Muscle layer of duodenum (tissue), 2 donors: Measurements from ENCODE around the gene MAML2.

Source experiments
- H3K27ac ChIP-seq: one replicate; pipeline ENCODE4 v1.7.0; 2013; ENCODE audit warnings: mild to moderate bottlenecking, low read length
- H3K27me3 ChIP-seq: one replicate; pipeline ENCODE4 v1.7.0; 2013; ENCODE audit warnings: low read depth, mild to moderate bottlenecking, control low read depth, low read length
- H3K36me3 ChIP-seq, 2 donors: one replicate each; pipeline ENCODE4 v1.7.0; 2013; ENCODE audit warnings: low read length in 2 of 2, control low read depth in 1 of 2, mild to moderate bottlenecking in 1 of 2; ENCODE audit not compliant: insufficient read depth in 2 of 2, control insufficient read depth in 1 of 2
- H3K4me1 ChIP-seq, 2 donors: one replicate each; pipeline ENCODE4 v1.7.0; 2013; ENCODE audit warnings: low read length in 2 of 2, mild to moderate bottlenecking in 2 of 2, control low read depth in 1 of 2, moderate library complexity in 1 of 2; ENCODE audit not compliant: insufficient read depth in 2 of 2, control insufficient read depth in 1 of 2
- H3K4me3 ChIP-seq, 2 donors: one replicate each; pipeline ENCODE4 v1.7.0; 2013; ENCODE audit warnings: low read length in 2 of 2, low read depth in 1 of 2, mild to moderate bottlenecking in 1 of 2
- H3K9me3 ChIP-seq, 2 donors: one replicate each; pipeline ENCODE4 v1.7.0; 2013; ENCODE audit warnings: low read length in 2 of 2, control low read depth in 1 of 2, mild to moderate bottlenecking in 1 of 2; ENCODE audit not compliant: control insufficient read depth in 1 of 2
- donor health status: healthy.

The MAML2 gene

GRCh38 chr11:96230686-96231085 lies 112.3 kb downstream of the MAML2 start:
- no peak overlapping the region for H3K27ac ChIP-seq
- no peaks in the 10 kb centered on the region for H3K36me3 ChIP-seq
- H3K4me3 ChIP-seq: no peak overlapping the region
- H3K27me3 ChIP-seq: no peaks in the 10 kb centered on the region
- no peaks in the 10 kb centered on the region for H3K9me3 ChIP-seq
- H3K4me1 ChIP-seq: peaks cover 8 to 12% of the 10 kb centered on the region in 2 donors

GRCh38 chr11:96229354-96229977 lies 113.5 kb downstream of the MAML2 start:
- no peak overlapping the region for H3K4me3 ChIP-seq
- H3K27me3 ChIP-seq: no peaks in the 10 kb centered on the region
- no peaks in the 10 kb centered on the region for H3K9me3 ChIP-seq
- no peaks in the 10 kb centered on the region for H3K36me3 ChIP-seq
- H3K27ac ChIP-seq: peak overlapping the region; percentile 68
- peaks cover 8 to 13% of the 10 kb centered on the region in 2 donors for H3K4me1 ChIP-seq

GRCh38 chr11:96228910-96229309 lies 114.1 kb downstream of the MAML2 start:
- no peak overlapping the region for H3K4me3 ChIP-seq
- H3K36me3 ChIP-seq: no peaks in the 10 kb centered on the region
- H3K9me3 ChIP-seq: no peaks in the 10 kb centered on the region
- peak overlapping the region; percentile 68 for H3K27ac ChIP-seq
- no peaks in the 10 kb centered on the region for H3K27me3 ChIP-seq
- peaks cover 8 to 13% of the 10 kb centered on the region in 2 donors for H3K4me1 ChIP-seq

GRCh38 chr11:96228473-96228891 lies 114.5 kb downstream of the MAML2 start:
- H3K27me3 ChIP-seq: no peaks in the 10 kb centered on the region
- no peaks in the 10 kb centered on the region for H3K9me3 ChIP-seq
- peaks cover 8 to 13% of the 10 kb centered on the region in 2 donors for H3K4me1 ChIP-seq
- no peak overlapping the region for H3K4me3 ChIP-seq
- no peaks in the 10 kb centered on the region for H3K36me3 ChIP-seq
- peak overlapping the region; percentile 68 for H3K27ac ChIP-seq

GRCh38 chr11:96227244-96227643 lies 115.8 kb downstream of the MAML2 start:
- Histone ChIP-seq H3K9me3 (no peaks in the 10 kb centered on the region), H3K36me3 (no peaks in the 10 kb centered on the region), H3K27ac (no peak overlapping the region), H3K4me1 (peaks cover 10 to 13% of the 10 kb centered on the region in 2 donors), H3K4me3 (no peak overlapping the region), H3K27me3 (no peaks in the 10 kb centered on the region)

GRCh38 chr11:96223083-96223482 lies 119.9 kb downstream of the MAML2 start:
- peaks cover 13 to 14% of the 10 kb centered on the region in 2 donors for H3K4me1 ChIP-seq
- no peaks in the 10 kb centered on the region for H3K27me3 ChIP-seq
- H3K27ac ChIP-seq: no peak overlapping the region
- no peaks in the 10 kb centered on the region for H3K36me3 ChIP-seq
- no peak overlapping the region for H3K4me3 ChIP-seq
- H3K9me3 ChIP-seq: no peaks in the 10 kb centered on the region

- Histone ChIP-seq H3K27me3 (no peaks in the 10 kb centered on the region), H3K36me3 (no peaks in the 10 kb centered on the region), H3K27ac (no peak overlapping the region), H3K9me3 (no peaks in the 10 kb centered on the region), H3K4me1 (peaks cover 12 to 17% of the 10 kb centered on the region in 2 donors), H3K4me3 (no peak overlapping the region)
Measured at GRCh38 chr11:96222102-96222501, 120.9 kb downstream of the MAML2 start.

GRCh38 chr11:96221244-96222070 lies 121.5 kb downstream of the MAML2 start:
- Histone ChIP-seq H3K9me3 (no peaks in the 10 kb centered on the region), H3K4me3 (no peak overlapping the region), H3K27me3 (no peaks in the 10 kb centered on the region), H3K36me3 (no peaks in the 10 kb centered on the region), H3K27ac (peak overlapping the region; percentile 3), H3K4me1 (peaks cover 12 to 20% of the 10 kb centered on the region in 2 donors)

- H3K4me3 ChIP-seq: no peak overlapping the region
- peak overlapping the region; percentile 3 for H3K27ac ChIP-seq
- no peaks in the 10 kb centered on the region for H3K27me3 ChIP-seq
- H3K4me1 ChIP-seq: peaks cover 11 to 31% of the 10 kb centered on the region in 2 donors
- H3K9me3 ChIP-seq: no peaks in the 10 kb centered on the region
- no peaks in the 10 kb centered on the region for H3K36me3 ChIP-seq
Measured at GRCh38 chr11:96219981-96220623, 122.9 kb downstream of the MAML2 start.

- no peaks in the 10 kb centered on the region for H3K36me3 ChIP-seq
- no peak overlapping the region for H3K27ac ChIP-seq
- no peaks in the 10 kb centered on the region for H3K9me3 ChIP-seq
- H3K4me3 ChIP-seq: no peak overlapping the region
- no peaks in the 10 kb centered on the region for H3K27me3 ChIP-seq
- H3K4me1 ChIP-seq: peaks cover 12 to 31% of the 10 kb centered on the region in 2 donors
Measured at GRCh38 chr11:96218901-96219300, 124.1 kb downstream of the MAML2 start.

- H3K9me3 ChIP-seq: no peaks in the 10 kb centered on the region
- no peak overlapping the region for H3K4me3 ChIP-seq
- no peaks in the 10 kb centered on the region for H3K36me3 ChIP-seq
- H3K4me1 ChIP-seq: peaks cover 12 to 31% of the 10 kb centered on the region in 2 donors
- no peaks in the 10 kb centered on the region for H3K27me3 ChIP-seq
- no peak overlapping the region for H3K27ac ChIP-seq
Measured at GRCh38 chr11:96218006-96218405, 125.0 kb downstream of the MAML2 start.
